Activated T-helper 1 cell treated with anti-CD3 and anti-CD28 coated beads, Interleukin-12 subunit alpha, Interleukin-12 subunit beta, Interleukin-2, Interleukin-4 antibody, amounts not matched to agents 30 ng/mL and 10 ng/mL and 1 ng/mL, durations not matched to agents 14 hours and 24 hours and 36 hours (primary cell): ENCODE results near the gene TRIM15. TPM values are rescaled to one million over a fixed set of nuclear protein-coding genes. Genes with fewer than 3 reads are reported as not detected.
"Not testable (repeated sequence)": the region's sequence is repeated elsewhere in the genome, so short reads cannot be mapped to it uniquely, and the experiment has no call there.

Experiments used
- DNase-seq: peaks from one replicate; pipeline ENCODE4 v3.0.0; 2021; ENCODE audit warnings: low spot score
- H3K27ac Mint-ChIP-seq: one replicate; pipeline ENCODE4 v1.8.0; 2021; ENCODE audit warnings: mild to moderate bottlenecking, mixed read lengths
- H3K27me3 Mint-ChIP-seq: one replicate; pipeline ENCODE4 v1.8.0; 2022; ENCODE audit warnings: mild to moderate bottlenecking, moderate library complexity, mixed read lengths; ENCODE audit not compliant: insufficient read depth
- H3K36me3 Mint-ChIP-seq: one replicate; pipeline ENCODE4 v1.8.0; 2021; ENCODE audit warnings: low read depth, mixed read lengths
- H3K4me1 Mint-ChIP-seq: one replicate; pipeline ENCODE4 v1.8.0; 2021; ENCODE audit warnings: low read depth, mixed read lengths
- H3K4me3 Mint-ChIP-seq: one replicate; pipeline ENCODE4 v1.8.0; 2021; ENCODE audit warnings: mild to moderate bottlenecking, moderate library complexity, mixed read lengths
- H3K9me3 Mint-ChIP-seq: one replicate; pipeline ENCODE4 v1.8.0; 2021; ENCODE audit warnings: mixed read lengths
- intact Hi-C: fragments of 100-400 bp; cut with micrococcal nuclease; formaldehyde crosslinking; loops from one replicate; pipeline ENCODE4 v1.15.1; 2024
- total RNA-seq: library from RNA; stranded (reverse); gene quantifications from 2 replicates; pipeline ENCODE4 v1.2.3, GENCODE V29; 2022

Gene TRIM15
- total RNA-seq, 1 donor from 2014 or later: 0.39 TPM

- Mint-ChIP-seq H3K27me3 (no peaks in the 10 kb centered on the region), H3K4me3 (no peak within 1 kb of the TSS), H3K4me1 (peaks cover 60% of the 10 kb centered on the region), H3K36me3 (no peaks in the 10 kb centered on the region), H3K27ac (peak within 1 kb of the TSS; percentile 4), H3K9me3 (peaks cover 3% of the 10 kb centered on the region)
- DNase-seq: no peak
- intact Hi-C loops: no loop called here
Observed at GRCh38 chr6:30160785-30161531, 2.4 kb upstream of the TRIM15 start, which contains the start of gene TRIM10. Gene TRIM10 (minus strand): TSS chr6:30161211. CDS start chr6:30160858, 353 bp downstream.

DNA sequence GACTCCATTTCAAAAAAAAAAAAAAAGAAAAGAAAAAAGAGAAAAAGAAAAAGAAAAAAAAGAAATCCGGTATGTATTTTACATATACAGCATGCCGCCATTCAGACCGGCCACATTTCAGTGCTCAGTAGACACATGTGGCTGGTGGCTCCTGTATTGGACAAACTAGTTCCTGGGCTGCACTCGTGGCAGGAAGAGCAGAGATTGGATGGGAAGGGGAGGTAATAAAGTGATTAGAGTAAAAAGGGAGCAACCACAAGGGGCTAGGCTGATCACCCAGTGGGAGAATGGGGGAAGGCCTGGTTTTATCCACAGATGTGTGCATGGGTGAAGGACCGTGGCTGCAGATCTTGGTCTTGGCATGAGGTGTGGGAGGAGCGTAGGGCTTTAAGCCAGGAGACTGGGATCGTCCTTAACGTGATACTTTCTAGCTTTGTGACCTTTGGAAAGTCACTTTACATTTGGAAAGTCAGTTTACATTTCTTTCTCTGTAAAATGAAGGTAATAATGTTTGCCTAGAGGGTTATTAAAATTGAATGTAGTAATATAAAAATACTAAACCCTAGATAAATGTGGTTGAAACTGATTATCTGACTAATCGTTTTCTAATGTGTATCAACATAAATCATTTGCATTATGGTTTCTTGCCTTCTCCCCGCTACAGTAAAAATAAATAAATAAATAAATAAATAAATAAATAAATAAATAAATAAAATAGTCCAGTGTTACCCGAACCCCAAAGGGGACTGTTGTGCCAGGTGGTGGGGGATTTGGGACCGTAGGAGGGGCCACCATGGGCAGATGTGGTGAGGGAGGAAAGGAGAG is 869 bp upstream of the TRIM15 start:
- peaks cover 70% of the 10 kb centered on the region for H3K4me1 Mint-ChIP-seq
- no peaks in the 10 kb centered on the region for H3K27me3 Mint-ChIP-seq
- H3K9me3 Mint-ChIP-seq: peaks cover 3% of the 10 kb centered on the region
- no peaks in the 10 kb centered on the region for H3K36me3 Mint-ChIP-seq
- peak overlapping the region; percentile 23 for H3K4me3 Mint-ChIP-seq
- intact Hi-C loops: no loop called here
- H3K27ac Mint-ChIP-seq: peak overlapping the region; percentile 37
- DNase-seq: no peak

GRCh38 chr6:30163918-30164654 is 740 bp downstream of the TRIM15 start:
- Mint-ChIP-seq H3K9me3 (peaks cover 3% of the 10 kb centered on the region), H3K27me3 (peaks cover 4% of the 10 kb centered on the region), H3K27ac (peak overlapping the region; percentile 32), H3K4me3 (peak overlapping the region; percentile 23), H3K4me1 (peaks cover 72% of the 10 kb centered on the region), H3K36me3 (peaks cover 2% of the 10 kb centered on the region)
- intact Hi-C loops: no loop called here
- no peak for DNase-seq

DNA sequence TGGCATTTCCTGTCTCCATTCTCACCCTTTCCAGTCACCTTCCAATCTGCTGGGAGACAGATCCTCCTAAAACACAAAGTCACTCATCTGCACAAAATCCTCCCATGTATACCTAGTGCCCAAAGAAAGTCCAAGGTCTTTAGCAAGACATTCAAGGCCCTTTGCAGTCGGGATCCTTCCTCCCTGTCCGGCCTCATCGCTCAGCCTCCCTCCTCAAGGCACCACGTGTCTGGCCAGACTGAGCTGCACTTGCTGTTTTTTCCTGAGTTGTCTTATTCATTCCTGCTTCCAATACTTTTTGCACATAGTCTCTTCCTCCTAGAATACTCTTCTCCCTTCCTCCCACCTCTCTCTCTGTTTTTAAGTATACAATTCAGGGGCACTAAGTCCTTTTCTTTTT is 1.4 kb downstream of the TRIM15 start:
- DNase-seq: no peak
- Mint-ChIP-seq H3K27ac (peak overlapping the region; percentile 32), H3K27me3 (peaks cover 6% of the 10 kb centered on the region), H3K4me3 (peak overlapping the region; percentile 23), H3K9me3 (peaks cover 3% of the 10 kb centered on the region), H3K4me1 (peaks cover 71% of the 10 kb centered on the region), H3K36me3 (peaks cover 2% of the 10 kb centered on the region)
- intact Hi-C loops: no loop called here

- H3K4me1 Mint-ChIP-seq: peaks cover 71% of the 10 kb centered on the region
- H3K36me3 Mint-ChIP-seq, H3K9me3 Mint-ChIP-seq, intact Hi-C loops, H3K27ac Mint-ChIP-seq, H3K27me3 Mint-ChIP-seq, H3K4me3 Mint-ChIP-seq, DNase-seq: not testable (repeated sequence)
Observed at GRCh38 chr6:30165238-30165637, 1.9 kb downstream of the TRIM15 start.

GRCh38 chr6:30167101-30167500 is 3.8 kb downstream of the TRIM15 start:
- Mint-ChIP-seq H3K9me3 (peaks cover 3% of the 10 kb centered on the region), H3K27me3 (peaks cover 24% of the 10 kb centered on the region), H3K27ac (peak overlapping the region; percentile 37), H3K4me1 (peaks cover 71% of the 10 kb centered on the region), H3K4me3 (peak overlapping the region; percentile 40), H3K36me3 (peaks cover 4% of the 10 kb centered on the region)
- intact Hi-C loops: no loop called here
- DNase-seq: peak; percentile 51

DNA sequence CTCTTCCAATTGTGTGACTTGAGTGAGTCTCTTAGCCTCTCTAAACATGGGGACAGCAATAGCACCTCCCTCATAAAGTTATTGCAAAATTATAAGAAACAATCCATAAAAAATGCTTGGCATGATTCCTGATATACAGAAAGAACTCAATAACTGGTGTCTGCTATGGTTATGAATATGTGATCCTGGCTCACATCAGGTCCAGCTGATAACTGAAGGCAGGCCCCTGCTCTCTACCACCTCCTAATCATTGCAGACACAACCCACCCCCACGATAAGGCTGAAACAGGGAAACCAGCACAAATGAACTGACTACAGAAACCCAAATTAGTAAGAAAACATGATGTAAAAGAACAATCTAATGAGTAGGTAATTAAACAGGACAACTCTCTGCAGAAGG is 5.4 kb downstream of the TRIM15 start:
- DNase-seq: no peak
- Mint-ChIP-seq H3K27ac (no peak overlapping the region), H3K4me3 (no peak overlapping the region), H3K4me1 (peaks cover 57% of the 10 kb centered on the region), H3K9me3 (peaks cover 3% of the 10 kb centered on the region), H3K27me3 (peaks cover 35% of the 10 kb centered on the region), H3K36me3 (peaks cover 4% of the 10 kb centered on the region)
- intact Hi-C loops: loop anchor here (1.0 kb wide), 1 partner anchor 45 kb away; the partner anchor contains the start of gene TRIM26

DNA sequence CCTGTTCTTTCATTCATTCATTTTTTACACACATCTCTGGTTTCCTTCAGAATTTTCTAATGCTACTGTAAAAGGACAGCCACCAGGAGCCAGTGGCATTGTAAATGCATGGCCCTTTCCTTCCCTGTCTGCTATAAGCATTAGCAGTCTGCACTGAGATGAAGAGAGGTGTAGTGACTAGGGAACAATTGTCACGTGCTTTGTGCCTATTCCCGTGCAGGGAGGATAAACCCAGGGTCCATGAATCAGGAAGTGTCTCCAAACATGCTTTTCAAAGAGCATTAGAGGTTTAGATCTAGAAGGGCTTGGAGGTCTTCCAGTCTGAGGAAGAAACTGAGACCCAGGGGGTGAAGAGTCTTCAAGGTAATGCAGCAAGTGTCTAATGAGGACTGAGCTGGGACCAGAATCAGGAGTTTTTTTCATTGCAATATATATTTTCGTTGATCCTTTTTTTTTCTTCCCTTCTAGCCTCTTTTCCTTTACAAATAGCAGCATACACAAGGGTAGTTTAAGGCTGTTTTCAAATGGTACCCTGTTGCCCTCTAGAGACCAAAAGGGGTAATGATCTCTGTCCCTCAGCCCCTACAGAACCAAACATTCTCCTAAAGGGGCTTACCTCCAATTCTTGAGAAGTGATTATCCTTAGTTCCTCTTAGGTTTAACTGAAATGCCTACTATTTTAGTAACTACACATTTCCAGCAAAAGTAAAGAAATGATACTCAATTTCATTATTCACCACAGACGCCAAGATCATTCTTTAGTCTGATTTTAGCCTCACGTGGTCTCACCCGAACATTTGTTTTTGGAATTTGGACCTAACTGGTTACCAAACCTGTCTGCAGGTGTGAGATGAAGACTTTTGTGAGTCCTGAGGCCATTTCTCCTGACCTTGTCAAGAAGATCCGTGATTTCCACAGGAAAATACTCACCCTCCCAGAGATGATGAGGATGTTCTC is 6.6 kb downstream of the TRIM15 start:
- DNase-seq: no peak
- H3K27me3 Mint-ChIP-seq: peaks cover 39% of the 10 kb centered on the region

DNA sequence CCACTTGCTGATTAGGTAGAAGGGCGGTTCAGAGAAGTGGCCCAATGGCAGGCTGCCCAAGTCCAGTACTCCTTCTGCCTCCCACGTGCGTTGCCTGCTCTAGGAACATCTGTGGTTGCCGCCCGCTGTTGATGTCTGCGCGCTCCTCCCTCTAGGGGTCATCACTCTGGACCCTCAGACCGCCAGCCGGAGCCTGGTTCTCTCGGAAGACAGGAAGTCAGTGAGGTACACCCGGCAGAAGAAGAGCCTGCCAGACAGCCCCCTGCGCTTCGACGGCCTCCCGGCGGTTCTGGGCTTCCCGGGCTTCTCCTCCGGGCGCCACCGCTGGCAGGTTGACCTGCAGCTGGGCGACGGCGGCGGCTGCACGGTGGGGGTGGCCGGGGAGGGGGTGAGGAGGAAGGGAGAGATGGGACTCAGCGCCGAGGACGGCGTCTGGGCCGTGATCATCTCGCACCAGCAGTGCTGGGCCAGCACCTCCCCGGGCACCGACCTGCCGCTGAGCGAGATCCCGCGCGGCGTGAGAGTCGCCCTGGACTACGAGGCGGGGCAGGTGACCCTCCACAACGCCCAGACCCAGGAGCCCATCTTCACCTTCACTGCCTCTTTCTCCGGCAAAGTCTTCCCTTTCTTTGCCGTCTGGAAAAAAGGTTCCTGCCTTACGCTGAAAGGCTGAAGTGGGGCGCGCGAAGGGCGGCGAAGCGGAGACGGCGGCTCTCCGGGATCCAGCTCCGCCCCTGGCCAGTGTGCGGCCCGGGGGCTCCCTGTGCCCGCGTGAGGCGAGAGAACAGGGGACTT is 8.5 kb downstream of the TRIM15 start:
- H3K27me3 Mint-ChIP-seq: peaks cover 57% of the 10 kb centered on the region
- H3K36me3 Mint-ChIP-seq: peaks cover 4% of the 10 kb centered on the region
- DNase-seq: no peak
- intact Hi-C loops: loop anchor here (5.0 kb wide), 1 partner anchor 205 kb away; no protein-coding TSS in a partner anchor
- H3K9me3 Mint-ChIP-seq: no peaks in the 10 kb centered on the region
- H3K27ac Mint-ChIP-seq: no peak overlapping the region
- H3K4me1 Mint-ChIP-seq: peaks cover 36% of the 10 kb centered on the region
- H3K4me3 Mint-ChIP-seq: no peak overlapping the region

More for the DNA sequence above, 6.6 kb downstream of the TRIM15 start:
- Mint-ChIP-seq H3K4me3 (no peak overlapping the region), H3K4me1 (peaks cover 46% of the 10 kb centered on the region), H3K27ac (no peak overlapping the region), H3K36me3 (peaks cover 4% of the 10 kb centered on the region), H3K9me3 (no peaks in the 10 kb centered on the region)
- intact Hi-C loops: loop anchor here (1.0 to 5.0 kb wide), 5 partner anchors 39 to 322 kb away; partner anchors contain the start of gene TRIM26

DNA sequence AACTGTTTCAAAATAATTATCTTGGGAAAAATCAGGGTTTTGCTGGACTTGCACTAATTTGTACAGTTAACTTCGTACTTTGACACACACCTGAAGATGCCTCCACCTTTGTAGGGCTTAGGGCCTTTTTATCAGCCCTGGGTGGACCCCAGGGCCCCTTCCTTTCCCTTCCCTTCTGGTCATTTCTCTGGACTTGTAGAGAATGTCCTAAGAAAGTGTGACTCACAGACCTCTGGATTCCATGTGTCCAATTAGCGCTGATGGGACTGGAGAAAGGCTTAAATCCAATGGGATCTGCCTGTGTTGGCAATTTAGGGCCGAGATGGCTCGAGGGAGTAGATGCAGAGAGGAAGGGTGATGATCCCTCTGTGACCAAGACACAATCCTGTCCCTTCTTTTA is 9.3 kb downstream of the TRIM15 start:
- no peak overlapping the region for H3K4me3 Mint-ChIP-seq
- no peak overlapping the region for H3K27ac Mint-ChIP-seq
- H3K36me3 Mint-ChIP-seq: peaks cover 4% of the 10 kb centered on the region
- intact Hi-C loops: loop anchor here (5.0 kb wide), 1 partner anchor 205 kb away; no protein-coding TSS in a partner anchor
- peaks cover 65% of the 10 kb centered on the region for H3K27me3 Mint-ChIP-seq
- DNase-seq: no peak
- H3K4me1 Mint-ChIP-seq: peaks cover 28% of the 10 kb centered on the region
- H3K9me3 Mint-ChIP-seq: no peaks in the 10 kb centered on the region

- H3K27me3 Mint-ChIP-seq: peaks cover 61% of the 10 kb centered on the region
Observed at GRCh38 chr6:30175765-30176164, 12.4 kb downstream of the TRIM15 start.

More at GRCh38 chr6:30175765-30176164, 12.4 kb downstream of the TRIM15 start:
- Mint-ChIP-seq H3K4me1 (peaks cover 5% of the 10 kb centered on the region), H3K4me3 (no peak overlapping the region), H3K9me3 (peaks cover 13% of the 10 kb centered on the region), H3K27ac (no peak overlapping the region), H3K36me3 (no peaks in the 10 kb centered on the region)
- intact Hi-C loops: no loop called here
- DNase-seq: no peak
